Measurements from ENCODE around the gene CHD5. TPM values are rescaled to one million over a fixed set of nuclear protein-coding genes. Genes with fewer than 3 reads are reported as not detected.

CHD5 gene
- total and polyA plus RNA-seq, 5 donors from 2014 or later, result not detected

- ATAC-seq (ENCODE audit: low read depth in 2 of 2), result no peak
- H3K27me3 Mint-ChIP-seq, result peaks cover 23% of the 10 kb centered on the region
- H3K36me3 ChIP-seq (ENCODE audit: control insufficient read depth, insufficient read depth, low read length), result peaks cover 32% of the 10 kb centered on the region
Observed at GRCh38 chr1:6183520-6183989, 3.4 kb upstream of the CHD5 start.

DNA sequence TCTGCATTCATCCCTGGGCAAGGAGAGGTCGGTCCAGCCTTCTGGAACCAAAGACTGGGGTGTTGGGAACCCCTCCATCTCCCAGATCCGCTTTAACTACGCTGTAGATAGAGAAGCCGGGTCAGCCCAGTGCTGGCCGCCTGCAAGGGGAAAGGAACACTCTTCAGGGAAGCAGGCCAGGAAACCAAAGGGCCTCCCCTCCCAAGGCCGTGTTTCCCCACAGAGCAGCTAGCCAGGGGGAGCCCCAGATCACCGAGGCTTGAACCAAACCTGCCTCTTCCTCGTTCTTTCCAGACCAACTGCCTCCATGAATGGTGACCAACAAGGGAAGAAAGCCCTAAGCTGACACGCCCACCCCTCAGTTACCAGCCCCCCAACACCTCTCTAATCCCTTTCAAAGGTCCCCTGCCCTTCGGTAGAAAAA is 1.2 kb upstream of the CHD5 start:
- no peak for ATAC-seq (ENCODE audit: low read depth in 2 of 2)
- Histone ChIP-seq H3K27ac (ENCODE audit: insufficient read depth, low read length, poor library complexity, severe bottlenecking) (no peak overlapping the region), H3K36me3 (ENCODE audit: control insufficient read depth, insufficient read depth, low read length) (peaks cover 12% of the 10 kb centered on the region), H3K27me3 (ENCODE audit: control insufficient read depth, insufficient read depth, low read length) (peaks cover 4% of the 10 kb centered on the region), H3K4me3 (ENCODE audit: low read depth, low read length) (no peak overlapping the region), H3K9me3 (ENCODE audit: control insufficient read depth in 2 of 2, low read length in 2 of 2) (no peaks in the 10 kb centered on the region), H3K4me1 (ENCODE audit: control insufficient read depth, insufficient read depth, low read length, poor library complexity, severe bottlenecking) (peaks cover 14% of the 10 kb centered on the region)
- Mint-ChIP-seq H3K27me3 (peaks cover 44% of the 10 kb centered on the region), H3K27ac (peak overlapping the region in 1 of 3 donors; percentile 43), H3K4me3 (peak overlapping the region in 2 of 4 donors; percentile 64 to 74), H3K36me3 (peaks cover 15% of the 10 kb centered on the region), H3K9me3 (no peaks in the 10 kb centered on the region), H3K4me1 (peaks cover 0 to 42% (median 16%) of the 10 kb centered on the region in 4 donors)
- no peak for DNase-seq

More at GRCh38 chr1:6183520-6183989, 3.4 kb upstream of the CHD5 start:
- Mint-ChIP-seq H3K4me1 (peaks cover 0 to 39% (median 17%) of the 10 kb centered on the region in 4 donors), H3K36me3 (peaks cover 18% of the 10 kb centered on the region), H3K4me3 (no peak overlapping the region), H3K9me3 (no peaks in the 10 kb centered on the region), H3K27ac (peak overlapping the region in 1 of 3 donors; percentile 38)
- Histone ChIP-seq H3K9me3 (ENCODE audit: control insufficient read depth in 2 of 2, low read length in 2 of 2) (no peaks in the 10 kb centered on the region), H3K4me3 (ENCODE audit: low read depth, low read length) (no peak overlapping the region), H3K27ac (ENCODE audit: insufficient read depth, low read length, poor library complexity, severe bottlenecking) (no peak overlapping the region), H3K4me1 (ENCODE audit: control insufficient read depth, insufficient read depth, low read length, poor library complexity, severe bottlenecking) (peaks cover 14% of the 10 kb centered on the region), H3K27me3 (ENCODE audit: control insufficient read depth, insufficient read depth, low read length) (no peaks in the 10 kb centered on the region)
- no peak for DNase-seq

- H3K4me1 ChIP-seq (ENCODE audit: control insufficient read depth, insufficient read depth, low read length, poor library complexity, severe bottlenecking), result peaks cover 14% of the 10 kb centered on the region
- H3K27me3 ChIP-seq (ENCODE audit: control insufficient read depth, insufficient read depth, low read length), result peaks cover 6% of the 10 kb centered on the region
- Mint-ChIP-seq H3K4me3 (peak overlapping the region in 3 of 4 donors; percentile 54 to 74 (median 55)), H3K4me1 (peaks cover 0 to 39% (median 14%) of the 10 kb centered on the region in 4 donors), H3K27me3 (peaks cover 44% of the 10 kb centered on the region), H3K27ac (no peak overlapping the region), H3K9me3 (no peaks in the 10 kb centered on the region), H3K36me3 (peaks cover 11% of the 10 kb centered on the region)
- H3K27ac ChIP-seq (ENCODE audit: insufficient read depth, low read length, poor library complexity, severe bottlenecking), result no peak overlapping the region
- ATAC-seq (ENCODE audit: low read depth in 2 of 2) (no peak), DNase-seq (no peak)
- peaks cover 12% of the 10 kb centered on the region for H3K36me3 ChIP-seq (ENCODE audit: control insufficient read depth, insufficient read depth, low read length)
- H3K9me3 ChIP-seq (ENCODE audit: control insufficient read depth in 2 of 2, low read length in 2 of 2), result no peaks in the 10 kb centered on the region
- no peak overlapping the region for H3K4me3 ChIP-seq (ENCODE audit: low read depth, low read length)
Observed at GRCh38 chr1:6180707-6181311, 688 bp upstream of the CHD5 start.

- peaks cover 14% of the 10 kb centered on the region for H3K4me1 ChIP-seq (ENCODE audit: control insufficient read depth, insufficient read depth, low read length, poor library complexity, severe bottlenecking)
- no peak for ATAC-seq (ENCODE audit: low read depth in 2 of 2)
- H3K36me3 ChIP-seq (ENCODE audit: control insufficient read depth, insufficient read depth, low read length), result peaks cover 4% of the 10 kb centered on the region
- no peaks in the 10 kb centered on the region for H3K9me3 ChIP-seq (ENCODE audit: control insufficient read depth in 2 of 2, low read length in 2 of 2)
- Mint-ChIP-seq H3K27me3 (peaks cover 44% of the 10 kb centered on the region), H3K4me3 (no peak overlapping the region), H3K4me1 (peaks cover 0 to 37% (median 14%) of the 10 kb centered on the region in 4 donors), H3K27ac (no peak overlapping the region), H3K9me3 (no peaks in the 10 kb centered on the region), H3K36me3 (peaks cover 9% of the 10 kb centered on the region)
- H3K27me3 ChIP-seq (ENCODE audit: control insufficient read depth, insufficient read depth, low read length), result peaks cover 10% of the 10 kb centered on the region
- no peak for DNase-seq
- no peak overlapping the region for H3K4me3 ChIP-seq (ENCODE audit: low read depth, low read length)
- no peak overlapping the region for H3K27ac ChIP-seq (ENCODE audit: insufficient read depth, low read length, poor library complexity, severe bottlenecking)
Observed at GRCh38 chr1:6179564-6180175, 451 bp downstream of the CHD5 start.

DNA sequence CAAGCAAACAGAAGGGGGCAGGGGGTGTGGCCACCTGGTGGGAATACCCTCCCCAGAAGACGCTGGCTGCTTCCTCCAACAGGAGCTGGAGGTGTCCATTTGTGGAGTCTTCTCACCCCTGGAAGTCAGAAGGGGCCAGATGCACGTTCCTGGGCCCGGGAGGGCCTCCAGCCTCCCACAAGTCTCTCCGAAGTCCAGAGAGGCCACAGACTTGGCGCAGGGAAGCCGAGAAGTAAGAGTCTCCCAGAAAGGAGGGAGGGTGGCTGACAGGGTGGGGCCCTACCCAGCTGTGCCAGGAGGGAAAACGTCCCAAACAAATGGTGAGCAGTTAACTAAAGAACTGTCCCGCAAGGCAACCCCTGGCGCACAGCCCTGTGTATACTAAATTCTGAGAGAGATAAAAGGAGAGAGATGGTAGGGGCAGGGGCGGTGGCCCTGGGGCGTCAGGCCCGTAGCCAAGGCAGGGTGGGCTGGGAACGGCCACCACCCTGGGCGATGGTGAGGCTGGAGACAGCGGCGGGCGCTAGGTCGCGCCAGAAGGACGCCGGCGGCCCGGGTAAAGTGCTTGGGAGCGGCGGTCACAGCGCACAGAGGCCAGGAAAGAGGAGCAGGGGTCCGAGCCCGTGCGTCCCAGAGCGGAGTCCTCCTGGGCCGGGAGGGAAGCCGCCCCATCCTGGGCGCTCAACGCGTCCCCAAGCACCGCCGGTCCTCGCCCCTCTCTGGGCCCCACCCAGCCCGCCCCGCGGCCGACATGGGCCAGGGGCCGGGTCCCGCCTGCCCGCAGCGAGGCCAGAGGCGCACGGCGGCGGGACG is 1.2 kb downstream of the CHD5 start:
- H3K27me3 Mint-ChIP-seq, result peaks cover 44% of the 10 kb centered on the region
- DNase-seq (no peak), ATAC-seq (ENCODE audit: low read depth in 2 of 2) (no peak)
- Histone ChIP-seq H3K4me1 (ENCODE audit: control insufficient read depth, insufficient read depth, low read length, poor library complexity, severe bottlenecking) (peaks cover 14% of the 10 kb centered on the region), H3K27me3 (ENCODE audit: control insufficient read depth, insufficient read depth, low read length) (peaks cover 12% of the 10 kb centered on the region), H3K9me3 (ENCODE audit: control insufficient read depth in 2 of 2, low read length in 2 of 2) (no peaks in the 10 kb centered on the region), H3K36me3 (ENCODE audit: control insufficient read depth, insufficient read depth, low read length) (no peaks in the 10 kb centered on the region), H3K27ac (ENCODE audit: insufficient read depth, low read length, poor library complexity, severe bottlenecking) (no peak overlapping the region), H3K4me3 (ENCODE audit: low read depth, low read length) (no peak overlapping the region)
- no peaks in the 10 kb centered on the region for H3K9me3 Mint-ChIP-seq
- peak overlapping the region in 3 of 4 donors; percentile 40 to 81 (median 62) for H3K4me3 Mint-ChIP-seq
- H3K4me1 Mint-ChIP-seq, result peaks cover 0 to 30% (median 13%) of the 10 kb centered on the region in 4 donors
- H3K27ac Mint-ChIP-seq, result peak overlapping the region in 1 of 3 donors; percentile 38
- H3K36me3 Mint-ChIP-seq, result peaks cover 5% of the 10 kb centered on the region

GRCh38 chr1:6177681-6178380 is 2.3 kb downstream of the CHD5 start:
- Histone ChIP-seq H3K9me3 (ENCODE audit: control insufficient read depth in 2 of 2, low read length in 2 of 2) (no peaks in the 10 kb centered on the region), H3K27me3 (ENCODE audit: control insufficient read depth, insufficient read depth, low read length) (peaks cover 12% of the 10 kb centered on the region), H3K27ac (ENCODE audit: insufficient read depth, low read length, poor library complexity, severe bottlenecking) (no peak overlapping the region), H3K4me1 (ENCODE audit: control insufficient read depth, insufficient read depth, low read length, poor library complexity, severe bottlenecking) (peaks cover 14% of the 10 kb centered on the region), H3K36me3 (ENCODE audit: control insufficient read depth, insufficient read depth, low read length) (no peaks in the 10 kb centered on the region), H3K4me3 (ENCODE audit: low read depth, low read length) (no peak overlapping the region)
- H3K9me3 Mint-ChIP-seq, result no peaks in the 10 kb centered on the region
- peak overlapping the region in 2 of 3 donors; percentile 60 to 91 for H3K27ac Mint-ChIP-seq
- ATAC-seq (ENCODE audit: low read depth in 2 of 2), result no peak
- H3K4me1 Mint-ChIP-seq, result peaks cover 0 to 24% (median 9%) of the 10 kb centered on the region in 4 donors
- no peak overlapping the region for H3K4me3 Mint-ChIP-seq
- peaks cover 5% of the 10 kb centered on the region for H3K36me3 Mint-ChIP-seq
- H3K27me3 Mint-ChIP-seq, result peaks cover 44% of the 10 kb centered on the region
- DNase-seq, result no peak

DNA sequence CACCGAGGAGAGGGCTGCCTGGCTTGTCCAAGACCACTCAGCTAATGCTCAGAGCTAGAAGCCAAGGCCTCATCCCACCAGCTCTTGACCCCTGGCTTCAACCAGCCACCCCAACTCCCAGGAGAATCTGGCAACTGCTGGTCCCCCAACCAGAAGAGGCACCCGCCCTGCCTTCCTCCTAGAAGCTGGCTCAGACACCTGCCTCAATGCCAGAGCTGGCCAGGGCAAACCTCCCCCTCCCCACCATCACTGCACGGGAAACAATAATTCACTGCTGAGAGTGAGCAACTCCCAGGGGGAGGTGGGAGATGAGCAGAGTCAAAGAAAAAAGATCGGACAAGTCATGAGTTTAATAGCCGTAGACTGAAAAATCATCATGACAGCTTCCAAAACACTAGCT is 3.3 kb downstream of the CHD5 start:
- H3K27me3 ChIP-seq (ENCODE audit: control insufficient read depth, insufficient read depth, low read length), result peaks cover 12% of the 10 kb centered on the region

More for the DNA sequence above, 3.3 kb downstream of the CHD5 start:
- H3K27ac Mint-ChIP-seq, result peak overlapping the region in 1 of 3 donors; percentile 14
- ATAC-seq (ENCODE audit: low read depth in 2 of 2) (no peak), DNase-seq (no peak)
- H3K36me3 Mint-ChIP-seq, result peaks cover 4% of the 10 kb centered on the region
- H3K4me1 ChIP-seq (ENCODE audit: control insufficient read depth, insufficient read depth, low read length, poor library complexity, severe bottlenecking), result peaks cover 14% of the 10 kb centered on the region
- H3K9me3 Mint-ChIP-seq, result no peaks in the 10 kb centered on the region
- H3K4me3 ChIP-seq (ENCODE audit: low read depth, low read length), result no peak overlapping the region
- H3K4me1 Mint-ChIP-seq, result peaks cover 0 to 24% (median 9%) of the 10 kb centered on the region in 4 donors
- H3K4me3 Mint-ChIP-seq, result no peak overlapping the region
- H3K9me3 ChIP-seq (ENCODE audit: control insufficient read depth in 2 of 2, low read length in 2 of 2), result no peaks in the 10 kb centered on the region
- H3K36me3 ChIP-seq (ENCODE audit: control insufficient read depth, insufficient read depth, low read length), result no peaks in the 10 kb centered on the region
- no peak overlapping the region for H3K27ac ChIP-seq (ENCODE audit: insufficient read depth, low read length, poor library complexity, severe bottlenecking)
- H3K27me3 Mint-ChIP-seq, result peaks cover 38% of the 10 kb centered on the region

All from CD4-positive, CD25-positive, alpha-beta regulatory T cell (primary cell).